Measurements from ENCODE around the gene TNRC6C.

DNA sequence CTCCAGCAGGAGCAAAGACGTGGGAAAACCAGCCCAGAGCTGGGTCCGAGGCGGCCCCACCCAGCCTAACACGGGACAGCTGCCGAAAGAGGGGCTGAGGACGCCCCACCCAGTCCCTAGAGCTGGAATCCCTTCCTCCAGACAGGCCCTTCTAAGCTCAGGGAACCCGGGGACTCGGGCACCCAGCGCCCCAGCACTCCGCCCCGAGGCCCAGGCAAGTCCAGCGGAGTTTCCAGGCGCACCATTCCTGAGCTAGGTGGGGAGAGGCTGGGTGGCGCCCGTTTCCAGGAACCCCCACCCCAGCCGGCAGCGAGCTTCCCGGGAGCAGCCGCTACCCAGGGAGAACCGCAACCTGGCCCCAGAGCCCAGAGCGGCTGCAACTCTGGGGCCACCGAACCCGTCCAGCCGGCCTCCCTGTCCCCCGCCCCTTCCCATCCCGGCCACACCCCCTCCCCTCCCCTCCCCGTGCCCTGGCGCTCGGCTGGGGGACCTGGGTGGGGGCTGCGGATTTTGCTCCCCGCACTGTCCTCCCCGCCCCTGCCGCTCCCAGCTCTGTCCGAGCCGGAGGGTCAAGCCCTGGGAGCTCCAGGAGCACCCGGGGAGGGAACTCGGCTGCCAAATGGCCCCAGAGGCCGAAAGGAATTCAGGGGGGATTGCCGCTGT is 169.5 kb downstream of the TNRC6C start:
- TF ChIP-seq ZFP3 (CRISPR knock-in tag; IDR thresholded peaks at IDR 0.05) (no peak), TOX (CRISPR knock-in tag; IDR thresholded peaks at IDR 0.05; ENCODE audit: borderline replicate concordance) (no peak), CSRNP3 (CRISPR knock-in tag; IDR thresholded peaks at IDR 0.05) (no peak), ISL1 (CRISPR knock-in tag; IDR thresholded peaks at IDR 0.05) (no peak), TCF4 (CRISPR knock-in tag; IDR thresholded peaks at IDR 0.05; ENCODE audit: borderline replicate concordance) (no peak), ARNTL (CRISPR knock-in tag; IDR thresholded peaks at IDR 0.05; ENCODE audit: borderline replicate concordance, low read depth) (no peak), OSR1 (CRISPR knock-in tag; IDR thresholded peaks at IDR 0.05) (no peak), PPARA (CRISPR knock-in tag; IDR thresholded peaks at IDR 0.05; ENCODE audit: borderline replicate concordance) (no peak)
- TF ChIP-seq, protein P1, sequence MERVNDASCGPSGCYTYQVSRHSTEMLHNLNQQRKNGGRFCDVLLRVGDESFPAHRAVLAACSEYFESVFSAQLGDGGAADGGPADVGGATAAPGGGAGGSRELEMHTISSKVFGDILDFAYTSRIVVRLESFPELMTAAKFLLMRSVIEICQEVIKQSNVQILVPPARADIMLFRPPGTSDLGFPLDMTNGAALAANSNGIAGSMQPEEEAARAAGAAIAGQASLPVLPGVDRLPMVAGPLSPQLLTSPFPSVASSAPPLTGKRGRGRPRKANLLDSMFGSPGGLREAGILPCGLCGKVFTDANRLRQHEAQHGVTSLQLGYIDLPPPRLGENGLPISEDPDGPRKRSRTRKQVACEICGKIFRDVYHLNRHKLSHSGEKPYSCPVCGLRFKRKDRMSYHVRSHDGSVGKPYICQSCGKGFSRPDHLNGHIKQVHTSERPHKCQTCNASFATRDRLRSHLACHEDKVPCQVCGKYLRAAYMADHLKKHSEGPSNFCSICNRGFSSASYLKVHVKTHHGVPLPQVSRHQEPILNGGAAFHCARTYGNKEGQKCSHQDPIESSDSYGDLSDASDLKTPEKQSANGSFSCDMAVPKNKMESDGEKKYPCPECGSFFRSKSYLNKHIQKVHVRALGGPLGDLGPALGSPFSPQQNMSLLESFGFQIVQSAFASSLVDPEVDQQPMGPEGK (CRISPR knock-in tag; IDR thresholded peaks at IDR 0.05; ENCODE audit: borderline replicate concordance) = no peak

Measured in SK-N-SH treated with all-trans-retinoic acid at 6 μM for 48 hours (cell line).